Testis (tissue), 2 donors: Measurements from ENCODE around the gene RAB27A.

Experiments
- POLR2A ChIP-seq: fragments of 450-650 bp; IDR thresholded peaks from one replicate; pipeline ENCODE4 v1.6.1; 2017; ENCODE audit warnings: antibody characterized with exemption, mild to moderate bottlenecking, moderate library complexity
- TF ChIP-seq, protein P1 (sequence below), 3 experiments: fragments of 450-650 bp in 2 of 3; fragments of 200-600 bp in 1 of 3; sonication (generic) in 1 of 3; IDR thresholded peaks; one replicate each; pipeline ENCODE4 v1.5.1; 2016 to 2019; ENCODE audit warnings: antibody characterized with exemption in 3 of 3, mild to moderate bottlenecking in 2 of 3, moderate library complexity in 1 of 3

DNA sequence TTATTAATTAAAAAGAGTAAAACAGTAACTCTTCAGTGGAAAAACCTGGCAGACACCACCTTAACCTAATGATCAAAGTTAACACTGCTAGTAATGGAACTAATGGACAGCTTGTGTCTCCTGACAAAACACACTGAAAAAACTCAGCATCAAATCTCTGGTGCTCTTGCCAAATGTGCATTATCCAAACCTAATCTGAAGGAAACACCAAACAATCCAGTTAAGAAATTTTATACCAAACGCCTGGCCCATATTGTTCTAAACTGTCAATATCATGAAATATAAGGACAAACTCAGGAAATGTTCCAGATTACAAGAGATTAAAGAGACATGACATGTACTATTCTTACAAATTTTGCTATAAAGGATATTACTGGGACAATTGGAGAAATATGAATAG is 103.3 kb downstream of the RAB27A start:
- TF ChIP-seq, protein P1, sequence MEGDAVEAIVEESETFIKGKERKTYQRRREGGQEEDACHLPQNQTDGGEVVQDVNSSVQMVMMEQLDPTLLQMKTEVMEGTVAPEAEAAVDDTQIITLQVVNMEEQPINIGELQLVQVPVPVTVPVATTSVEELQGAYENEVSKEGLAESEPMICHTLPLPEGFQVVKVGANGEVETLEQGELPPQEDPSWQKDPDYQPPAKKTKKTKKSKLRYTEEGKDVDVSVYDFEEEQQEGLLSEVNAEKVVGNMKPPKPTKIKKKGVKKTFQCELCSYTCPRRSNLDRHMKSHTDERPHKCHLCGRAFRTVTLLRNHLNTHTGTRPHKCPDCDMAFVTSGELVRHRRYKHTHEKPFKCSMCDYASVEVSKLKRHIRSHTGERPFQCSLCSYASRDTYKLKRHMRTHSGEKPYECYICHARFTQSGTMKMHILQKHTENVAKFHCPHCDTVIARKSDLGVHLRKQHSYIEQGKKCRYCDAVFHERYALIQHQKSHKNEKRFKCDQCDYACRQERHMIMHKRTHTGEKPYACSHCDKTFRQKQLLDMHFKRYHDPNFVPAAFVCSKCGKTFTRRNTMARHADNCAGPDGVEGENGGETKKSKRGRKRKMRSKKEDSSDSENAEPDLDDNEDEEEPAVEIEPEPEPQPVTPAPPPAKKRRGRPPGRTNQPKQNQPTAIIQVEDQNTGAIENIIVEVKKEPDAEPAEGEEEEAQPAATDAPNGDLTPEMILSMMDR (IDR thresholded peaks at IDR 0.05) = no peak
- no peak for TF ChIP-seq POLR2A
